GM21528 (cell line): ENCODE results near the gene ARRB2.
A peak's percentile ranks its signal among the peaks of the same experiment; 100 is the strongest.
"Not testable (repeated sequence)": the region's sequence is repeated elsewhere in the genome, so short reads cannot be mapped to it uniquely, and the experiment has no call there.

Experiments used
- ATAC-seq: cut with Tn5 transposase; IDR thresholded peaks from one replicate; pipeline ENCODE4 v1.9.1; 2021; ENCODE audit warnings: mild to moderate bottlenecking, moderate library complexity; ENCODE audit not compliant: unreplicated experiment, low FRiP score

The ARRB2 gene

DNA sequence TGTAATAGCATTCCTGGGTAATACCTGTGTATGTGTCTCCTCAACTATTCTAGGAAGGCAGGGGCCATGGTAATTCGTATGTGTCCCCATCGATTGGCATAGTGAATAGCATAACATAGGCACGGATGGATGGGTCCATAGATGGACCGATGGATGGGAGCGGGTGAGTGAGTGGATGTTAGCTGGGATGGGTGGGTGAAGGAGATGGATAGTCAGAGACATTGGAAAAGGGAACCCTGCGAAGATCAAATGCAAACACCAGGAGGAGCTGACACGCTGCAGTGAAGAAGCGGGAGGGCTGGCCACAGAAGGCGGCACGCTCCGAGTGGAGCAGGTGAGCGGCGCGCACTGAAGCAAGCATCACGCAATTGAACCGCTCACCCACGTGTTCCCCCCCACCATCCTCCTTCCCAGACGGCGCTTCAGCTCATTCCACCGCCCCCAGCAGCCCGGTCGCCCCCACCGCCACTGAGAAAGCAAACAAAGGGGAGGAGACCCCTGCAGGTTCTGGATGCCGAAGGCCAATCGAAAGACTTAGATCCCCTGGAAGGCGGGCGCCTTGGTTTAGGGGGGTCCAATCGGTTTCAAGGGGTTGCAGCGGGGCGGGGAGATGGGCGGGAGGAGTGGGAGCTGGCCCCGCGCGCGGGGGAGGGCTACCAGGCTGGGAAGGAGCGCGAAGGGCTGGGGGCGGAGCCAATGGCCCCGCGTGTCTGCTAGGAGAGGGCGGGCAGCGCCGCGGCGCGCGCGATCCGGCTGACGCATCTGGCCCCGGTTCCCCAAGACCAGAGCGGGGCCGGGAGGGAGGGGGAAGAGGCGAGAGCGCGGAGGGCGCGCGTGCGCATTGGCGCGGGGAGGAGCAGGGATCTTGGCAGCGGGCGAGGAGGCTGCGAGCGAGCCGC is at the start of gene ARRB2:
ARRB2 (plus strand) TSS at position 839 of the 899 bp plus-strand sequence. CDS start 90 bp downstream, outside the sequence.
- ATAC-seq: peak; percentile 76

DNA sequence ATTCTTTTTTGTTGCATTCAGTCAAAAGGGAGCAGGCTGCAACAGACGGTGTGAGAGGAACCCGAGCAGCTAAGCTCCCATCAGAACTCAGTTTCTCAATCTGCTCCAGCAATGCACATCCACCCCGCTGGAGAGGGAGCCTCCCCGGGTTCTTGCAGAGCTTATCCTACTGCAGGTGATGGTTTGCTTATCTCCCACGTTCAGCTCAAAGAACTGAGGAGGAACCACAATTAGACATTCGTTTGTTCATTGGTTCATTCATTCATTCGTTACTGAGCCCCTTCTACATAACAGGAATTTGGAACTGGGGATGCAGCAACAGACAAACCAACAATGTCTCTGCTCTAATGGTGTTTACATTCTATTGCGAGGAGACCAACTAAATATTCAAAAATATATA is 46.7 kb upstream of the ARRB2 start:
- no peak for ATAC-seq

DNA sequence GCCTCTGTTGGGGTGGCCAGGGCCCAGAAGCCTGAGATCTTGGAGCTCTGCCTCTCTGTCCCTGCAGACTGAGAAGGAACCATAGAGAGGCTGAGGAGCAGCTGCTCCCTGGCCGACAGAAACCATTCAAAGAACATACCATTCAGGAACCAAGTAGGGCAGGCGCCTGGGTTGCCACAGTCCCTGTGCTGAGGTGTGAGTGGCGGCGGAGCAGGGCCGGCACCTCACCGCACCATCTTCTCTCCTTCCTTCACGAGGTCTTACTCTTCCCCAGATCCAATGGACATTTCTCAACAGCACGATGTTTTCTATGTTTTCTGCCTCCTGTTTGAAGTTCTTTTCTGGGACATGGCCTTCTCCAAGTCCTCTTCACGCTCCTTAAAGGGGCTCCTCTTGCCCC is 46.2 kb upstream of the ARRB2 start:
- ATAC-seq: no peak

DNA sequence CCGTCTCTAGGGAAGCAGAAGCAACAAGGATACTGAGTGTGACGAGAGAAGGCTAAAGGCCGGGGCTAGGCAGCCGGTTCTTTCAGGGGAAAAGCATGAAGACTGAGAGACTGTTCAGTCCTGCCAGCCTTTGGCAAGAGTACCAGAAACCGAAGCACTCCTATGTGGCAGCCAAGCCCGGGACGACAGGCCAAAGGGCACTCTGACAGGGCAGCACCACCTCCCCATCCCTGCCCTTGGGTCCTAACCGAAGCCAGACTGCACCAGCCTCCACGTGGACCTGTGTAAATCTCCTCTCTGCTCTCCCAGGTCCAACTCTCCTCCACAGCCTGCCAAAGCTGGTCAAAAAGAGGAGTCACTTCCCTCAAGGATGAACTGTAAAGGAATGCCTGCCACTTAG is 45.4 kb upstream of the ARRB2 start:
- no peak for ATAC-seq

DNA sequence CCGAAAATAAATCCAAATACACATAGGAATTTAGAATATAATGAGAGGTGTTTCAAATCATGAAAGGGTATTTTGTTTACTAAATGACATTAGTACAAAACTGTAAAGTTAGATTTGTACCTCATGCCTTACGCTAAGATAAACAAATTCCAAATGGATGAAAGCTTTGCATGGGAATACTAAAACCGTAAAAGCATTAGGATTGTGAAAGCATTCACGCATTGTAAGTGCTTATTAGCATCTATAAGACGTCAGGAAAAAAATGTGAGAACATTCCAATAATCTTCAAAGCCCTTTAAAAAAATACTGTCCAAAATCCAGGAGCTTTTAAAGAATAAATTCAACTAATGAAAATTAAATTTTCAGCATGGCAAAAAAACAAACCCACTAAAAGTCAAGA is 44.1 kb upstream of the ARRB2 start:
- ATAC-seq: no peak

DNA sequence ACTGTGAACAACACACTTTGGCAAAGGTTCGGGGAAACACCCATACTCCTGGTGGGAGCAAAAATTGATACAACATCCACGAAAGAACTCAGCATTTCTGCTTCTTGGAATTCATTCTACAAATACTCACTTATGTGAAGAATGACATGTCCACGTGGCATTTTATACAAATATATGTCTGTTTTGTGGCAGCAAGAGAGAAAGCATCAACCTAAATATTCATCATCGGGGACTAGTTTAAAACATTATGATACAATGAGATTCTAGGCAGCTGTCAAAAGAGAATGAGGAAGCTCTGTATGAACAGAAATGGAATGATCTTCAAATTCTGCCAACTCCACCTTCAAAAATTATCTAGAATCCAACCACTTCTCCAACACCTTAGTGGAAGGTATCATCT is 43.3 kb upstream of the ARRB2 start:
- ATAC-seq: no peak

DNA sequence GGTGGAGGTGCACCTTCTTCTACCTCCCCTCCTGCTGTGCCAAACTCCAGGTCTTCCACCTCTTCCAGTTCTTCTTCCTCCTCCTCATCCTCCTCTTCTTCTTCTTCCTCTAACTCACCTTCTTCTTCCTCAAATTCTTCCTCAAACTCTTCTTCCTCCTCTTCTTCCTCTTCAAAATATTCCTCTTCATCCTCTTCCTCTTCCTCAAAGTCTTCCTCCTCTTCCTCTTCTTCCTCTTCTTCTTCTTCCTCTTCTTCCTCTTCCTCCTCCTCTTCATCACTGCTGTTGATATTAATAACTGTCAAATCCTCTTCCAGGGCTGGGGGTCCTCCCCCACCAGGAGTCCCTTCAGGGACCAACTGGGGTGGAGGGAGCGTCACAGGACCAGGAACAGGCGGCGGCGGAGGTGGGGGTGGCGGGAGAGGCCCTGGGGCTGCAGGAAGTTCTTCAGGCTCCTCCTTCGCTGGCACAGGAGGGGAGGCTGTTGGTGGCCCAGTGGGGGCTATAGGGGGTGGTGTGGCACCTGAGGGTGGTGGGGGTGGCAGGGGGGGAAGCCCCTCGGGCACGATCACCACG is 38.3 kb upstream of the ARRB2 start:
- no peak for ATAC-seq

DNA sequence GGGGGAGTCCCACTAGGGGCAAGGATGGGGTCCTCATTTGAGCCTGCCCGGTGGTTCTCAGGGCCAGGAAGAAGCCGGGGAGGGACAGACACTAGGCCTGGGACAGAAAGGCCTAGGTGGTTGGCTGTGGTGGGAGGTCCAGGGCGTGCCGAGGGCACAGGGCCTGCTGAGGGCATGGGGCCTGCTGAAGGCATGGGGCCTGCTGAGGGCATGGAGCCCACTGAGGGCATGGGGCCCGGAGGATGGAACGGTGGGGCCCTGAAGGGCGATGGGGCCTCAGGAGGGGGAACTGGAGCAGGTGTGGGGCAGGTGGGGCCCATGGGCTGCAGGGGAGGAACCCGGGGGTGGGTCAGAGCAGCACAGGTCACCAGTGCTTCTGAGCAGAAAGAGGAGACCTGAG is 37.7 kb upstream of the ARRB2 start:
- ATAC-seq: no peak

DNA sequence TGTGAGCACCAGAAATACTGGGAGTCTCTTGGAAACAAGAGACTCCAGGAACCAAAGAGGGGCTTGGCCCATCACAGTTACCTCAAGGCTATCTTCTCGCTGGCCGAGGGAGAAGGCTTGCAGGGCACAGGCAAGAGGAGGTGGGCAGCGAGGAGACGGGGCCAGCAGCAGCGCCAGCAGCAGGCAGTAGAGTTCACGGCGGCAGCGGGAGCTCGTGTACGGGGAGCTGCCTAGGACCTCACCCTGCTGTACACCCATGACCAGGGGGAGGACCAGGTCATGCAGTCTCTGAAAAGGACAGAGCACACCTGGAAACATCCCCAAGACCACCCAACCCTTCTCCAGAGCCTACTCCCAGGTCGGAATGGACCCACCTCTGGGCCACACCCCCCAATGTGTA is 37.3 kb upstream of the ARRB2 start:
- no peak for ATAC-seq

DNA sequence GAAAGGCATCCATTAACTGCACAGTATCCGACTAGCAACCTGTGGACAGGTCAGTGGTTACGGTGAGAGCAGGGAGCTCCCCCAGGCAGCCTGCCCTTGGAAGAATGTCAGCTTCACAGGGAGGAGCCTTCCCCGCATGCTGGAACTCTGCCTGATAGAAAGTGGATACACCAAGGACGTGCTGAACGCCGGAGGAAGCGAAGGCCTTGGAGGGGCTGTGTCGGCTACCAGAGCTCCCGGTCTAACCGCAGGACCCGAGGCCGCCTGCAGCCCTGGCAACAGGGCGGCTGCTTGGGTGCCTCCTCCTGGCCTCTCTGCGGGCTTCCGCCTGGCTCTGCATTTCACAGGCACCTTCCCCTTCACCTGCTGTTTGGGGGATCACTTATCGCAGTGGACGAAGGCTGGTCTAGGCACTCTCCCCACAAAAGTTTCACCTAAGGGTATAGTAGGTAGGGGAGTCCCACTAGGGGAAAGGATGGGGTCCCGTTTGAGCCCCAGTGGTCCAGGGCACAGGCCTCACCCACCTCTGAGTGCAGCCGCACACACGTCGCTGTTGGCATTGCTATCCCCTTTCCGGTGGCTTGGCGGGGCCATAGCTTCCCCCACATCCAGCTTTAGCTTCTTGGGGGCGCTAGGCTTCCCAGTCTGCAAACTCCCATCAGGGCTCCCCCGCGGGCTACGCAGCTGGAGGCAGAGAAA is 36.3 kb upstream of the ARRB2 start:
- no peak for ATAC-seq

DNA sequence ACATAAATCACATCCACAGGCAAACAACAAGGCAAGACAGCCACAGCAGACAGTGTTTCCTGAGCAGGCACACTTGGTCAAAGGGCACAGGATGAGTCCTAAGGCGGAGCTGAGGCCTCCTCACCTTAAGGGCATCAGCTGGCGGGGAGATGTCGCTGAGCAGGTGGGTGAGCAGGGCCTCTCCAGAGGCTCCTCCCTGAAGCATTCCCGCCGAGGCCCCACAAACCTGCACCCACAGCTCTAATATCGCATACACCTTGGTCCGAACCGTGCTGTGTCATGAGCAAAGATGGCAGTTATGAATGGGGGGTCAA is 35.8 kb upstream of the ARRB2 start:
- ATAC-seq: no peak

DNA sequence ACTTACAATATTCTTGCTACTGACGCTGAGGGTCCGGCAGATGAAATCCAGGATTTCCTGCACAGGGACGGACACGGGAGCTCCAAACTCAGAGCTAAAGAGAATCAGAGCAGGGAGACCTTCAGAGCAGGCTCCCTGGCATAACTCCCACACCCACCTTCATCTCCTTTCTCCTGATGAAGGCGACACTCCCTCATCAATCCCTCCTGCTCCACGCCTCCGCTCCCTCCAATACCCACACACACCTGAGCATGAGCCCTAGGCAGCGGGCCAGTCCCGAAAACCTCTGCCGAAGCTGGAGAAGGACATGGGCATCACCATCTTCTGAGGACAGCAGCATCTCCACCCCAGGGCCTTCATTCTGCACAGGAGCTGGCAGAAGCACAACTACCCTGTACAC is 34.6 kb upstream of the ARRB2 start:
- ATAC-seq: no peak

DNA sequence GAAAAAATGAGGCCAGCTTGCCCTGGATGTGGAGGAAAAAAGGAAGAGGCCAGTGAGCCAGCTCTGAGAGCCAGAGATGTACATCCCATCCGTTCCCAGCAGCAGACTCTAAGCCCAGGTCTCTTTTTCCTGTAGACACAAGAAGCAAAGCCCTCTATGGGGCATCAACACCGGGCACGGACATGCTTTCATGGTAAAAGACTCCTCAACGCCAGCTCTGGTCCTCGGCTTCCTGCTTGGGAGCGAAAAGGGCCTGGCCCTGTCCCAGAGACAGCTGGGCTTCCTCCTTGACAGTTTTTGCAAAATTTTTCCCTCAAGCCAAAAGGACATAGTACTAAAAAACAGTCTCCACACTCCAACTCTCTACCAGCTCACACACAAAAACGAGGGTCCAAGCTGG is 33.6 kb upstream of the ARRB2 start:
- no peak for ATAC-seq

DNA sequence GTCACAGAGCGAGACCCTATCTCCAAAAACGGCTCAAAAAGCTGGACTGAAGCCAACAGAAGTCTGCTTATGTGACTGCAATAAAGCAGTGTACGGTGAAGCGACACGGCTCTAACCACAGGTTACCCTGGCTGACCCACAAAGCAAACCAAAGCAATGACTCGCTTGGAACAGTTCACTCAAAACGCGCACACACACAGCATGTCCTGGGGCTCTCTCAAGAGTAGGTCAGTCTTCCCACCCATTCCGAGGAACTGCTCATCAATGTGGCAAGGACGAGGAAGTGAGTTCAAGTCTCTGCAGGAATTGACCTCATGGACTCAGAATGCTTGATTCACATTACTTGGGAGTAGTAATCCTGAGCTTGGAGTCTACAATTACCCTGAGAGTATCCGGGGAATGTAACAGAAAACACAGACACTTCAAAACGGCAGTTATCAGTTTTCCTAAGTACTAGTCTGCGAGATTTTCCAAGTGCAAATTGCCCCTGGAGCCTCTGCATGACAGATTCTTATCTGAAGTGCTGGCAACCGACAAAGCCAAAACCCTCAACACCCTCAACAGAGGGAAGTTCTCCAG is 31.9 kb upstream of the ARRB2 start:
- ATAC-seq: no peak

DNA sequence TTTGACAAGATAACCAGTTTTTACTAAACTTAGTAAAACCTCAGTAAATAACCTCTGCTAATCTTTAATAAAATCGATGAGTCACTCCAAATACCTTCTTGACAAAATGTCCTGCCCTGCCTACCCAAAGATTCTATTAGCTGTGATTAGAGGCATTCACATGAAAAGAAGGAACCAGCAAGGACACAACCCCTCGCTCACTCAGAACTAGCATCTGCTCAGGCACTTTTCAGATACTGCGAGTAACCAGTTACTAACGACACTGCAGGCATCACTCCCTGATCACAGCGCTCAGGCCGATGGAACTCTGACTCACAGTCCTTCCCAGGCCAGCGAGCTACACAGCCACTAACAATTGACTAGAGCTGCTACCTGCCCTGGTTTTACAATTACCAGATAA is 30.8 kb upstream of the ARRB2 start:
- ATAC-seq: no peak

DNA sequence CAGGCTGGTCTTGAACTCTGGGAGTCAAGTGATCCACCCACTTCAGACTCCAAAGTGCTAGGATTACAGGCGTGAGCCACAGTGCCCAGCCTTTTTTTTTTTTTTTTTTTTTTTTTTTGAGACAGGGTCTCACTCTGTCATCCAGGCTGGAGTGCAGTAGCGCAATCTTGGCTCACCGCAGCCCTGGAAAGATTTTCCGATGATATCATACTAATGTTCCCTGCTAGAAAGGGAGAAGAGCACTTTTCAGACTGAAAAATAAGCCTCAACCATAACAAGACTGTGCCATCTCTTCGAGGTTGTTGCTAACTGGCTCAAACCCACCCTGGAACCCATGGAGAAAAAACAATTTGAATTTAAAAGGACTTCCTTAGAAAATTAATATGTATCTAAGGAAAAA is 26.7 kb upstream of the ARRB2 start:
- ATAC-seq: not testable (repeated sequence)

DNA sequence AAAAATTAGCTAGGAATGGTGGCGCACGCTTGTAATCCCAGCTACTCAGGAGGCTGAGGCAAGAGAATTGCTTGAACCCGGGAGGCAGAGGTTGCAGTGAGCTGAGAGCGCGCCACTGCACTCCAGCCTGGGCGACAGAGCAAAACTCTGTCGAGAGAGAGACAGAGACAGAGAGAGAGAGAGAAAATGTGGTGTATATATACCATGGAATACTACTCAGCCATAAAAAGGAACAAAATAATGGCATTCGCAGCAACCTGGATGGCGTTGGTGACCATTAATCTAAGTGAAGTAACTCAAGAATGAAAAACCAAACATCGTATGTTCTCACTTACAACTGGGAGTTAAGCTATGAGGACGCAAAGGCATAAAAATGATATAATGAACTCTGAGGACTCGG is 20.6 kb upstream of the ARRB2 start:
- ATAC-seq: not testable (repeated sequence)

DNA sequence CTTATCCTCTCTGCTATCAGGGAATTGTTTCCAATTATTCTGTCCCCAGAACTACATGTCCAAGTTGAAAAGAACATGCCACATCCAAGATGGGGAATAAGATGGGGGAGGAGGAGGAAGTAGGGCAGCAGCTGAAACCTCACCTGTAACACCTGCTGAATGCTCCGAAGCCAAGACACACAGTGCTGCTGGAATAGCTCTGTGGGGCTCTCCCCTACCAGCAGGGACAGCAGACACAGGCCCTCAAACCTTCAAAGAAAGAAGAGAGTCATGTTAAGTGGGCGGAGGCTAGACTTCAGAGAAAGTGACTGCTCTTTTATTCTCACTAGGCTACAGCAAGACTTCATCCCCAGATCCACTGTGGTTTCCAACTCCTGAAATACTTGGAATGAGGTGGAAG is 19.7 kb upstream of the ARRB2 start:
- no peak for ATAC-seq

DNA sequence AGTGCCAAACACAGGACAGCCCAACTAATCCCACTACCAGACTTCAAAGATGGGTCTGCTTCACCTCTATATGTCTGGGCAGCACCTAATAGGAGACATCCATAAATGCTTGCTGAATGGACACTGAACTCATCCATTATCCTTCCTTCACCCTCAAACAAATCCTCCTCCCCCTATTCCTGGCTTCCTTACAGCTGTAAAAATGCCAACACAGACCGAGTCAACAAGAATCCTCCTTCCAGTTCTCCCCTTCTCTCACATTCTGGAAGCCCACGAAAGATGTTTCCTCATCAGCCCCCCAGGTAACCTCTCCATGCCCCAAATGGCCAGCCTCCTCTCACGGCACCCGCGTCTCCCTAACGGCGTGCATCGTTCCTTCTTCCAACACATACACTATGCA is 18.7 kb upstream of the ARRB2 start:
- ATAC-seq: no peak

DNA sequence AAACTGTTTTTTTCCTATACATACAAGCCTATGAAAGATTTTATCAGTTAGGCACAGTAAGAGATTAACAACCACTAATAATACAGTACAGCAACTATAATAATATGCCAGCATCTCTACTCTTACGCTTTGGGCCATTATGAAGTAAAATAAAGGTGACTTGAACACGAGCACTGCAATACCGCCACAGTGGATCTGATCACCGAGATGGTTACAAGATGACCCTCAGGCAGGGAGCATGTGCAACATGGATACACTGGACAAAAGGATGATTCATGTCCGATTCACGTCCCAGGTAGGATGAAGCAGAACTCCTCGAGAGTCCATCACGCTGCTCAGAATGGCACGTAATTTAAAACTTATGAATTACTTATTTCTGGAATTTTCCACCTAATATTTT is 17.0 kb upstream of the ARRB2 start:
- no peak for ATAC-seq

DNA sequence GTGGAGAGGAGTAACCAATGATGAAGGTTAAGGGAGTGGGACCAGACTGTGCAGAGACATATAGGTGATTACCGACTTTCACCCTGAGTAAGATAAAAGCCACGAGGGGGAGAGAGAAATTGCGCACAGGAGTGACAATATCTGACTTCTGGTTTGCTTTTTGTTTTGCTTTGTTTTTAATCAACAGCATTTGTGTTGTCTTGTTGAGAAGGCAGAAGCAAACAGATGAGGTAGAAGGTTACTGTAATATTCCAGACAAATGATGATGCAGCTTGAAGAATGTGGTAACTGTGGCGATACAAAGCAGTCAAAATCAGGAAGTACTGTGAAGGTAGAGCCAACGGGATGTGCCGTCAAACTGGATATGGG is 14.0 kb upstream of the ARRB2 start:
- ATAC-seq: no peak
